ENCODE measurements around the gene GAK. TPM values are rescaled to one million over a fixed set of nuclear protein-coding genes. Genes with fewer than 3 reads are reported as not detected.
"Not testable (repeated sequence)": the region's sequence is repeated elsewhere in the genome, so short reads cannot be mapped to it uniquely, and the experiment has no call there.

The GAK gene
- total and polyA plus RNA-seq, 2 of the 13 experiments (the other 11 are each of a cell fraction or from before 2014, with no cell fraction given): 17.5 to 44.3 TPM

GRCh38 chr4:929096-929765, 2.9 kb downstream of the GAK start:
- 93% methylated on average over 17 of the region's 17 CpGs for WGBS (ENCODE audit: low lambda C conversion rate)
- no peak overlapping the region for H3K9ac ChIP-seq (ENCODE audit: insufficient read depth, low read depth, low read length)

GRCh38 chr4:927566-927965, 4.5 kb downstream of the GAK start:
- H3K36me3 ChIP-seq (replicated peaks in 1 of 2; ENCODE audit: control insufficient read depth in 1 of 2, insufficient read depth in 2 of 2, low read length in 2 of 2); DNase-seq (ENCODE audit: low spot score); H3K27ac ChIP-seq (ENCODE audit: extremely low read length, insufficient read depth, low read length); H3K9me3 ChIP-seq (ENCODE audit: low read length); H3K4me2 ChIP-seq (ENCODE audit: low read depth, low read length); in situ Hi-C loops (cut with HindIII; ENCODE audit: extremely low pct_ligation_motif_present, low pct_unique_long_range_greater_than_20kb); H3K27me3 ChIP-seq (ENCODE audit: control insufficient read depth in 1 of 2, insufficient read depth in 2 of 2, low read length in 2 of 2); H3K4me3 ChIP-seq (replicated peaks in 1 of 3; ENCODE audit: insufficient read depth in 1 of 3, low read depth in 2 of 3, low read length in 3 of 3); intact Hi-C loops (cut with micrococcal nuclease; ENCODE audit: unreplicated experiment); CTCF ChIA-PET (ENCODE audit: low intra/inter-chr PET ratio, low total read pairs); ATAC-seq; BruUV-seq (replicated peaks); H2AFZ ChIP-seq (ENCODE audit: low read length); H3K9ac ChIP-seq (ENCODE audit: insufficient read depth, low read depth, low read length); FAIRE-seq: not testable (repeated sequence)
- Histone ChIP-seq H3K4me1 (ENCODE audit: insufficient read depth, low read length) (peaks cover 30% of the 10 kb centered on the region), H4K20me1 (ENCODE audit: insufficient read depth, low read length) (peaks cover 30% of the 10 kb centered on the region), H3K79me2 (ENCODE audit: insufficient read depth, low read length) (peaks cover 69% of the 10 kb centered on the region)
- POLR2A ChIA-PET: interaction anchor here (0.5 kb wide), 1 partner anchor 418 kb away, joined by 3 read pairs; no protein-coding TSS in a partner anchor
- WGBS (ENCODE audit: low lambda C conversion rate): 97% methylated on average over 21 of the region's 21 CpGs

More at GRCh38 chr4:929096-929765, 2.9 kb downstream of the GAK start:
- peaks cover 35% of the 10 kb centered on the region for H3K4me1 ChIP-seq (ENCODE audit: insufficient read depth, low read length)
- ATAC-seq (no peak), FAIRE-seq (no peak), DNase-seq (ENCODE audit: low spot score) (no peak)
- in situ Hi-C loops (cut with HindIII; ENCODE audit: extremely low pct_ligation_motif_present, low pct_unique_long_range_greater_than_20kb): no loop called here
- peaks cover 30% of the 10 kb centered on the region for H4K20me1 ChIP-seq (ENCODE audit: insufficient read depth, low read length)
- no peaks in the 10 kb centered on the region for H3K9me3 ChIP-seq (ENCODE audit: low read length)
- H3K4me3 ChIP-seq (replicated peaks in 1 of 3; ENCODE audit: insufficient read depth in 1 of 3, low read depth in 2 of 3, low read length in 3 of 3): no peak overlapping the region
- TF ChIP-seq NFATC3 (CRISPR knock-in tag; IDR thresholded peaks at IDR 0.05): no peak
- TF ChIP-seq ZNF616 (CRISPR knock-in tag; IDR thresholded peaks at IDR 0.05; ENCODE audit: low read depth): no peak
- no peak for TF ChIP-seq AFF4 (CRISPR knock-in tag; IDR thresholded peaks at IDR 0.05)
- TF ChIP-seq ZNF136 (CRISPR knock-in tag; IDR thresholded peaks at IDR 0.05; ENCODE audit: low read depth): no peak
- no peak for TF ChIP-seq ZNF543 (CRISPR knock-in tag; IDR thresholded peaks at IDR 0.05)
- TF ChIP-seq ZNF549 (CRISPR knock-in tag; IDR thresholded peaks at IDR 0.05): no peak
- TF ChIP-seq ZNF333 (CRISPR knock-in tag; IDR thresholded peaks at IDR 0.05; ENCODE audit: borderline replicate concordance): no peak
- TF ChIP-seq ZNF839 (CRISPR knock-in tag; IDR thresholded peaks at IDR 0.05; ENCODE audit: borderline replicate concordance): no peak
- no peak for TF ChIP-seq KAT7 (CRISPR knock-in tag; IDR thresholded peaks at IDR 0.05; ENCODE audit: borderline replicate concordance)
- no peak for TF ChIP-seq ZFP62 (CRISPR knock-in tag; IDR thresholded peaks at IDR 0.05)
- H3K27me3 ChIP-seq (ENCODE audit: control insufficient read depth in 1 of 2, insufficient read depth in 2 of 2, low read length in 2 of 2): no peaks in the 10 kb centered on the region; a peak in 1 of 5 replicates
- H3K79me2 ChIP-seq (ENCODE audit: insufficient read depth, low read length): peaks cover 60% of the 10 kb centered on the region
- intact Hi-C loops (cut with micrococcal nuclease; ENCODE audit: unreplicated experiment): no loop called here
- peaks cover 0 to 7% of the 10 kb centered on the region in 2 experiments; a peak in 1 of 5 replicates for H3K36me3 ChIP-seq (replicated peaks in 1 of 2; ENCODE audit: control insufficient read depth in 1 of 2, insufficient read depth in 2 of 2, low read length in 2 of 2)
- no TSS peak for BruUV-seq (replicated peaks)
- peak overlapping the region; percentile 94 for H3K4me2 ChIP-seq (ENCODE audit: low read depth, low read length)
- H2AFZ ChIP-seq (ENCODE audit: low read length): no peak overlapping the region
- ChIA-PET POLR2A (no interaction called here), CTCF (ENCODE audit: low intra/inter-chr PET ratio, low total read pairs) (no interaction called here)
- H3K27ac ChIP-seq (ENCODE audit: extremely low read length, insufficient read depth, low read length): no peak overlapping the region
